NCI-H774 (cell line): ENCODE results near the gene CCDC33.

Source experiments
- DNase-seq: peaks from one replicate; lab custom pipeline; 2025; lab: John Stamatoyannopoulos, UW

Gene CCDC33

GRCh38 chr15:74229686-74230085 is 6.4 kb upstream of the CCDC33 start:
- DNase-seq: no peak

- DNase-seq: no peak
Observed at GRCh38 chr15:74231475-74231874, 4.7 kb upstream of the CCDC33 start.

- DNase-seq: no peak
Observed at GRCh38 chr15:74233373-74233772, 2.8 kb upstream of the CCDC33 start.

GRCh38 chr15:74233851-74234597 is 2.1 kb upstream of the CCDC33 start:
- no peak for DNase-seq

- DNase-seq: no peak
Observed at GRCh38 chr15:74234598-74234875, 1.6 kb upstream of the CCDC33 start.

- DNase-seq: peak; percentile 28
Observed at GRCh38 chr15:74239051-74239705, 3.1 kb downstream of the CCDC33 start.

- DNase-seq: peak; percentile 98
Observed at GRCh38 chr15:74240002-74240568, 4.0 kb downstream of the CCDC33 start.

GRCh38 chr15:74240897-74241614 is 4.9 kb downstream of the CCDC33 start:
- no peak for DNase-seq

- no peak for DNase-seq
Observed at GRCh38 chr15:74242441-74243185, 6.5 kb downstream of the CCDC33 start.

- peak; percentile 28 for DNase-seq
Observed at GRCh38 chr15:74243431-74243830, 7.3 kb downstream of the CCDC33 start.

- no peak for DNase-seq
Observed at GRCh38 chr15:74244822-74245341, 8.8 kb downstream of the CCDC33 start.

- peak; percentile 81 for DNase-seq
Observed at GRCh38 chr15:74245342-74245931, 9.3 kb downstream of the CCDC33 start.

- DNase-seq: no peak
Observed at GRCh38 chr15:74250266-74250665, 14.1 kb downstream of the CCDC33 start.

- DNase-seq: no peak
Observed at GRCh38 chr15:74251131-74251811, 15.1 kb downstream of the CCDC33 start.

- DNase-seq: no peak
Observed at GRCh38 chr15:74252291-74252690, 16.2 kb downstream of the CCDC33 start.

- no peak for DNase-seq
Observed at GRCh38 chr15:74252721-74253120, 16.6 kb downstream of the CCDC33 start.

GRCh38 chr15:74253211-74253921 is 17.2 kb downstream of the CCDC33 start:
- DNase-seq: no peak

- no peak for DNase-seq
Observed at GRCh38 chr15:74257105-74257504, 21.0 kb downstream of the CCDC33 start.

- no peak for DNase-seq
Observed at GRCh38 chr15:74257623-74258022, 21.5 kb downstream of the CCDC33 start.
